GM12878 (cell line): Measurements from ENCODE around the gene ADCY5. TPM values are rescaled to one million over a fixed set of nuclear protein-coding genes. Genes with fewer than 3 reads are reported as not detected.

Source experiments
- ATAC-seq: fragments of 200-7000 bp; cut with Tn5 transposase; 3 replicates; pipeline ENCODE4 v1.9.1; 2020; ENCODE audit warnings: mild to moderate bottlenecking, moderate library complexity
- BruUV-seq: library from RNA; stranded (reverse); fragments of 400-500 nt; replicated peaks from 2 replicates; lab custom pipeline; 2021; lab: Mats Ljungman, UMichigan
- CTCF ChIA-PET: fragments of 300-600 bp; sonication (Branson Sonifier 250); formaldehyde crosslinking; extraction: SDS; loops from one replicate; lab custom pipeline; 2021; ENCODE audit warnings: inconsistent platforms; lab: Yijun Ruan, JAX
- POLR2A ChIA-PET: fragments of 350-600 bp; formaldehyde crosslinking; extraction: SDS; loops from one replicate; lab custom pipeline; 2021; ENCODE audit warnings: inconsistent platforms; lab: Charles Lee
- RAD21 ChIA-PET: fragments of 300-600 bp; sonication (Branson Sonifier 250); formaldehyde crosslinking; loops from one replicate; lab custom pipeline; 2023; ENCODE audit warnings: antibody characterized with exemption; ENCODE audit not compliant: unreplicated experiment; lab: Charles Lee
- SMC1A ChIA-PET: fragments of 300-600 bp; sonication (Branson Sonifier 250); formaldehyde crosslinking; loops from one replicate; lab custom pipeline; 2023; ENCODE audit not compliant: unreplicated experiment, uncharacterized antibody; lab: Charles Lee
- DNase-seq: peaks from one replicate; pipeline ENCODE4 v3.0.0-alpha.2; 2011; ENCODE audit warnings: low read depth, low spot score
- FAIRE-seq: peaks from 3 replicates; lab custom pipeline; 2011; peaks lifted over from hg19 to GRCh38; lab: Jason Lieb, UNC
- H2AFZ ChIP-seq: 2 replicates; pipeline ENCODE4 v1.6.0; 2011; ENCODE audit warnings: low read depth, low read length, control low read depth; ENCODE audit not compliant: control insufficient read depth
- H3K27ac ChIP-seq: 2 replicates; pipeline ENCODE4 v1.5.1; 2011; ENCODE audit warnings: control low read depth; ENCODE audit not compliant: control insufficient read depth, insufficient read depth
- H3K27me3 ChIP-seq, 2 experiments: replicated peaks in 1 of 2; 2 replicates each; pipeline versions ENCODE4 v1.6.0 to v1.6.1; 2011; ENCODE audit warnings: low read length in 1 of 2; ENCODE audit not compliant: control insufficient read depth in 2 of 2, insufficient read depth in 2 of 2
- H3K36me3 ChIP-seq, 2 experiments: 2 replicates each; pipeline ENCODE4 v1.5.1; 2011; ENCODE audit warnings: low read length in 1 of 2; ENCODE audit not compliant: control insufficient read depth in 2 of 2, insufficient read depth in 2 of 2
- H3K4me1 ChIP-seq: 2 replicates; pipeline ENCODE4 v1.6.1; 2011; ENCODE audit warnings: mild to moderate bottlenecking, low read length, moderate library complexity, mixed read lengths; ENCODE audit not compliant: control insufficient read depth, insufficient read depth
- H3K4me2 ChIP-seq: 2 replicates; pipeline ENCODE4 v1.6.0; 2011; ENCODE audit warnings: control low read depth; ENCODE audit not compliant: control insufficient read depth, insufficient read depth
- H3K4me3 ChIP-seq: fragments of 200-600 bp; sonication (generic); 2 replicates; pipeline ENCODE4 v1.5.1; 2016
- H3K79me2 ChIP-seq: 2 replicates; pipeline ENCODE4 v1.6.0; 2011; ENCODE audit warnings: low read length; ENCODE audit not compliant: control insufficient read depth, insufficient read depth
- H3K9ac ChIP-seq: 2 replicates; pipeline ENCODE4 v1.8.0; 2011; ENCODE audit warnings: low read length, control low read depth, mixed read lengths; ENCODE audit not compliant: control insufficient read depth, insufficient read depth
- H3K9me3 ChIP-seq: replicated peaks from 3 replicates; pipeline ENCODE4 v1.5.1; 2011; ENCODE audit warnings: mild to moderate bottlenecking, low read length; ENCODE audit not compliant: control insufficient read depth, insufficient read depth
- H4K20me1 ChIP-seq: 2 replicates; pipeline ENCODE4 v1.6.0; 2011; ENCODE audit not compliant: control insufficient read depth, insufficient read depth
- CBFB ChIP-seq: IDR thresholded peaks from 2 replicates; pipeline ENCODE4 v1.6.1; 2016; ENCODE audit warnings: antibody characterized with exemption, low read depth
- E4F1 ChIP-seq: fragments of 450-650 bp; IDR thresholded peaks from 2 replicates; pipeline ENCODE4 v1.6.1; 2018; ENCODE audit warnings: borderline replicate concordance, mild to moderate bottlenecking; ENCODE audit not compliant: partially characterized antibody
- FOS ChIP-seq: IDR thresholded peaks from 3 replicates; pipeline ENCODE4 v1.6.1; 2011; ENCODE audit warnings: borderline replicate concordance; ENCODE audit not compliant: insufficient read length; ENCODE audit errors: extremely low read depth
- HDGF ChIP-seq: fragments of 450-650 bp; IDR thresholded peaks from 2 replicates; pipeline ENCODE4 v1.6.1; 2016; ENCODE audit warnings: antibody characterized with exemption
- KAT2A ChIP-seq: conservative IDR thresholded peaks from 2 replicates; pipeline ENCODE4 v1.6.1; 2011; ENCODE audit warnings: low read depth, low read length; ENCODE audit not compliant: control insufficient read depth
- MTA2 ChIP-seq: fragments of 450-650 bp; IDR thresholded peaks from 2 replicates; pipeline ENCODE4 v1.6.1; 2016; ENCODE audit warnings: low read depth, mild to moderate bottlenecking, moderate library complexity
- NFXL1 ChIP-seq: fragments of 450-650 bp; IDR thresholded peaks from 2 replicates; pipeline ENCODE4 v1.6.1; 2017; ENCODE audit warnings: antibody characterized with exemption, mild to moderate bottlenecking, borderline replicate concordance
- NR2C2 ChIP-seq: IDR thresholded peaks from 2 replicates; pipeline ENCODE4 v1.6.1; 2011; ENCODE audit warnings: borderline replicate concordance, low read depth; ENCODE audit not compliant: control insufficient read depth, insufficient read length
- SP1 ChIP-seq: IDR thresholded peaks from one replicate; pipeline ENCODE4 v1.6.1; 2011; ENCODE audit warnings: low read depth, low read length
- STAT3 ChIP-seq: IDR thresholded peaks from 2 replicates; pipeline ENCODE4 v1.6.1; 2011; ENCODE audit warnings: low read depth, low read length, improper control_type of control experiment
- TCF12 ChIP-seq: IDR thresholded peaks from 2 replicates; pipeline ENCODE4 v1.6.1; 2011; ENCODE audit warnings: low read depth, mild to moderate bottlenecking, low read length
- ZBTB4 ChIP-seq: fragments of 450-650 bp; formaldehyde crosslinking; IDR thresholded peaks from 2 replicates; pipeline ENCODE4 v1.4.0; 2022; ENCODE audit warnings: mild to moderate bottlenecking, moderate library complexity
- WGBS: methylation state at CpG from one replicate; pipeline ENCODE4 v1.1.6; 2016; ENCODE audit warnings: low lambda C conversion rate; ENCODE audit not compliant: insufficient replicate concordance, insufficient coverage; ENCODE audit errors: missing lambda C conversion rate; 5-methylcytosine and 5-hydroxymethylcytosine counted together
- in situ Hi-C: fragments of 300-500 bp; cut with MboI; formaldehyde crosslinking; loops from 9 replicates; pipeline ENCODE4 v1.14.3; 2018; ENCODE audit warnings: mixed read lengths
- intact Hi-C: fragments of 100-400 bp; cut with micrococcal nuclease; formaldehyde crosslinking; loops from one replicate; pipeline ENCODE4 v1.14.2; 2022; ENCODE audit not compliant: unreplicated experiment
- polyA plus RNA-seq, 11 experiments: library from polyadenylated mRNA; depleted of rRNA in 4 of 11; unstranded in 6 of 11; stranded (reverse) in 5 of 11; fragments of >200 nt; fragmentation: Nextera tagmentation in 4 of 11; fragmentation: Illumina TruSeq in 1 of 11; extraction: Ambion mirVana in 4 of 11; extraction: Trizol in 1 of 11; gene quantifications; 1 replicate in 1 of 11; 2 replicates in 10 of 11; pipeline versions ENCODE4 v1.2.1 to v1.2.3, GENCODE V29; 2011 to 2016; ENCODE audit warnings: inconsistent platforms in 2 of 11, missing spikeins in 2 of 11, low read depth in 1 of 11
- total RNA-seq, 4 experiments: library from RNA; depleted of rRNA in 3 of 4; stranded (reverse); fragments of >200 nt in 3 of 4; fragmentation: Illumina TruSeq in 1 of 4; extraction: Trizol in 1 of 4; gene quantifications; 2 replicates each; pipeline versions ENCODE4 v1.2.1 to v1.2.3, GENCODE V29; 2013 to 2021

The ADCY5 gene
- total and polyA plus RNA-seq, 10 of the 15 experiments (the other 5 are each of a cell fraction or from before 2014, with no cell fraction given): under 0.01 to 0.24 (median 0.02) TPM; not detected in 4

GRCh38 chr3:123400169-123400568 is 48.7 kb downstream of the ADCY5 start (continued):
- TF ChIP-seq E4F1: no peak
- TF ChIP-seq KAT2A: no peak
- TF ChIP-seq TCF12: no peak
- no peak for TF ChIP-seq ZBTB4
- TF ChIP-seq STAT3: no peak
- TF ChIP-seq NFXL1: no peak

GRCh38 chr3:123399653-123400052 is 49.2 kb downstream of the ADCY5 start:
- no TSS peak for BruUV-seq
- CTCF ChIA-PET: interaction anchor here (1.1 kb wide), 1 partner anchor 89 kb away, joined by 3 read pairs; no protein-coding TSS in a partner anchor
- 32% methylated on average over 6 of the region's 6 CpGs for WGBS
- H3K4me1 ChIP-seq: no peaks in the 10 kb centered on the region
- H3K4me3 ChIP-seq: no peak overlapping the region
- no peaks in the 10 kb centered on the region for H4K20me1 ChIP-seq
- no peak overlapping the region for H3K9ac ChIP-seq
- in situ Hi-C loops: no loop called here
- FAIRE-seq (no peak), DNase-seq (no peak), ATAC-seq (no peak)
- SMC1A ChIA-PET: no interaction called here
- no peaks in the 10 kb centered on the region for H3K36me3 ChIP-seq
- H3K79me2 ChIP-seq: no peaks in the 10 kb centered on the region
- intact Hi-C loops: no loop called here
- TF ChIP-seq HDGF (no peak), SP1 (no peak), FOS (no peak), KAT2A (no peak), CBFB (no peak), NR2C2 (no peak), MTA2 (no peak)
- no peak overlapping the region for H3K4me2 ChIP-seq
- H2AFZ ChIP-seq: no peak overlapping the region
- no peaks in the 10 kb centered on the region for H3K9me3 ChIP-seq
- H3K27me3 ChIP-seq: peaks cover 0 to 6% of the 10 kb centered on the region in 2 experiments; a peak in 2 of 4 replicates
- RAD21 ChIA-PET: no interaction called here
- no peak overlapping the region for H3K27ac ChIP-seq
- POLR2A ChIA-PET: no interaction called here
